GM12878 (cell line): ENCODE data around the gene STRA8. TPM values are rescaled to one million over a fixed set of nuclear protein-coding genes. Genes with fewer than 3 reads are reported as not detected.

Source experiments
- BACH1 ChIP-seq: fragments of 450-650 bp; IDR thresholded peaks from 2 replicates; pipeline ENCODE4 v1.6.1; 2017; ENCODE audit warnings: mild to moderate bottlenecking, borderline replicate concordance
- BHLHE40 ChIP-seq, 2 experiments: fragments of 450-650 bp in 1 of 2; IDR thresholded peaks; 2 replicates each; pipeline ENCODE4 v1.6.1; 2011 to 2017; ENCODE audit warnings: low read depth in 2 of 2, borderline replicate concordance in 1 of 2, improper control_type of control experiment in 1 of 2, low read length in 1 of 2, mild to moderate bottlenecking in 1 of 2
- BMI1 ChIP-seq: fragments of 450-650 bp; IDR thresholded peaks from 2 replicates; pipeline ENCODE4 v1.6.1; 2016; ENCODE audit warnings: mild to moderate bottlenecking, moderate library complexity, borderline replicate concordance
- DPF2 ChIP-seq: fragments of 450-650 bp; IDR thresholded peaks from 2 replicates; pipeline ENCODE4 v1.6.1; 2017; ENCODE audit warnings: mild to moderate bottlenecking
- E2F4 ChIP-seq: IDR thresholded peaks from 2 replicates; pipeline ENCODE4 v1.6.1; 2012; ENCODE audit warnings: low read depth, low read length, improper control_type of control experiment
- GATAD2B ChIP-seq: fragments of 450-650 bp; conservative IDR thresholded peaks from 2 replicates; pipeline ENCODE4 v1.6.1; 2017; ENCODE audit warnings: low read depth, mild to moderate bottlenecking, moderate library complexity
- IRF4 ChIP-seq: IDR thresholded peaks from 2 replicates; pipeline ENCODE4 v1.6.1; 2011; ENCODE audit warnings: low read depth, low read length
- JUNB ChIP-seq: IDR thresholded peaks from 2 replicates; pipeline ENCODE4 v1.6.1; 2016; ENCODE audit warnings: antibody characterized with exemption, mild to moderate bottlenecking
- MEF2A ChIP-seq: IDR thresholded peaks from 2 replicates; pipeline ENCODE4 v1.6.1; 2011; ENCODE audit warnings: low read depth, mild to moderate bottlenecking, low read length, moderate library complexity; ENCODE audit not compliant: insufficient read depth
- MEF2B ChIP-seq: fragments of 450-650 bp; IDR thresholded peaks from 2 replicates; pipeline ENCODE4 v1.6.1; 2018; ENCODE audit warnings: mild to moderate bottlenecking, moderate library complexity; ENCODE audit not compliant: partially characterized antibody, poor library complexity, severe bottlenecking
- NFIC ChIP-seq: IDR thresholded peaks from 2 replicates; pipeline ENCODE4 v1.6.1; 2012; ENCODE audit warnings: low read depth, mild to moderate bottlenecking, inconsistent platforms, low read length, moderate library complexity
- NR2F1 ChIP-seq: fragments of 450-650 bp; conservative IDR thresholded peaks from 2 replicates; pipeline ENCODE4 v1.6.1; 2017; ENCODE audit warnings: mild to moderate bottlenecking
- WRNIP1 ChIP-seq: IDR thresholded peaks from 2 replicates; pipeline ENCODE4 v1.6.1; 2011; ENCODE audit warnings: low read depth, low read length, improper control_type of control experiment, borderline replicate concordance
- ZNF592 ChIP-seq: fragments of 450-650 bp; IDR thresholded peaks from 2 replicates; pipeline ENCODE4 v1.6.1; 2017; ENCODE audit warnings: mild to moderate bottlenecking, moderate library complexity
- polyA plus RNA-seq, 11 experiments: library from polyadenylated mRNA; depleted of rRNA in 4 of 11; unstranded in 6 of 11; stranded (reverse) in 5 of 11; fragments of >200 nt; fragmentation: Nextera tagmentation in 4 of 11; fragmentation: Illumina TruSeq in 1 of 11; extraction: Ambion mirVana in 4 of 11; extraction: Trizol in 1 of 11; gene quantifications; 1 replicate in 1 of 11; 2 replicates in 10 of 11; pipeline versions ENCODE4 v1.2.1 to v1.2.3, GENCODE V29; 2011 to 2016; ENCODE audit warnings: inconsistent platforms in 2 of 11, missing spikeins in 2 of 11, low read depth in 1 of 11
- total RNA-seq, 4 experiments: library from RNA; depleted of rRNA in 3 of 4; stranded (reverse); fragments of >200 nt in 3 of 4; fragmentation: Illumina TruSeq in 1 of 4; extraction: Trizol in 1 of 4; gene quantifications; 2 replicates each; pipeline versions ENCODE4 v1.2.1 to v1.2.3, GENCODE V29; 2013 to 2021
- TF ChIP-seq, protein P1 (sequence below): IDR thresholded peaks from 2 replicates; pipeline ENCODE4 v1.6.1; 2012; ENCODE audit warnings: improper control_type of control experiment, low read depth, low read length; ENCODE audit not compliant: insufficient replicate concordance
- TF ChIP-seq, protein P2 (sequence below): fragments of 150-350 bp; IDR thresholded peaks from 2 replicates; pipeline ENCODE4 v1.6.1; 2016; ENCODE audit warnings: low read depth, low read length

Gene STRA8
- total and polyA plus RNA-seq, 10 of the 15 experiments (the other 5 are each of a cell fraction or from before 2014, with no cell fraction given) = 0.15 TPM; not detected in 9

- TF ChIP-seq NR2F1 (peak; percentile 32; the same call in 1 of the 2 replicates), JUNB (peak; percentile 91), MEF2B (peak; percentile 59), MEF2A (0 out of 2 replicates have a peak, but pooled peaks have one; percentile 6), WRNIP1 (no peak), ZNF592 (0 out of 2 replicates have a peak, but pooled peaks have one; percentile 37), BMI1 (peak; percentile 65; the same call in 1 of the 2 replicates), DPF2 (peak; percentile 92), BHLHE40 (IDR thresholded peaks at IDR 0.05; ENCODE audit: borderline replicate concordance in 1 of 2, low read depth in 2 of 2, low read length in 1 of 2) (peak in 1 of 2 experiments; percentile 28; a peak in 1 of 4 replicates), IRF4 (0 out of 2 replicates have a peak, but pooled peaks have one; percentile 60), E2F4 (no peak), NFIC (peak; percentile 79), GATAD2B (no peak), BACH1 (peak; percentile 69; the same call in 1 of the 2 replicates)
- TF ChIP-seq, protein P1, sequence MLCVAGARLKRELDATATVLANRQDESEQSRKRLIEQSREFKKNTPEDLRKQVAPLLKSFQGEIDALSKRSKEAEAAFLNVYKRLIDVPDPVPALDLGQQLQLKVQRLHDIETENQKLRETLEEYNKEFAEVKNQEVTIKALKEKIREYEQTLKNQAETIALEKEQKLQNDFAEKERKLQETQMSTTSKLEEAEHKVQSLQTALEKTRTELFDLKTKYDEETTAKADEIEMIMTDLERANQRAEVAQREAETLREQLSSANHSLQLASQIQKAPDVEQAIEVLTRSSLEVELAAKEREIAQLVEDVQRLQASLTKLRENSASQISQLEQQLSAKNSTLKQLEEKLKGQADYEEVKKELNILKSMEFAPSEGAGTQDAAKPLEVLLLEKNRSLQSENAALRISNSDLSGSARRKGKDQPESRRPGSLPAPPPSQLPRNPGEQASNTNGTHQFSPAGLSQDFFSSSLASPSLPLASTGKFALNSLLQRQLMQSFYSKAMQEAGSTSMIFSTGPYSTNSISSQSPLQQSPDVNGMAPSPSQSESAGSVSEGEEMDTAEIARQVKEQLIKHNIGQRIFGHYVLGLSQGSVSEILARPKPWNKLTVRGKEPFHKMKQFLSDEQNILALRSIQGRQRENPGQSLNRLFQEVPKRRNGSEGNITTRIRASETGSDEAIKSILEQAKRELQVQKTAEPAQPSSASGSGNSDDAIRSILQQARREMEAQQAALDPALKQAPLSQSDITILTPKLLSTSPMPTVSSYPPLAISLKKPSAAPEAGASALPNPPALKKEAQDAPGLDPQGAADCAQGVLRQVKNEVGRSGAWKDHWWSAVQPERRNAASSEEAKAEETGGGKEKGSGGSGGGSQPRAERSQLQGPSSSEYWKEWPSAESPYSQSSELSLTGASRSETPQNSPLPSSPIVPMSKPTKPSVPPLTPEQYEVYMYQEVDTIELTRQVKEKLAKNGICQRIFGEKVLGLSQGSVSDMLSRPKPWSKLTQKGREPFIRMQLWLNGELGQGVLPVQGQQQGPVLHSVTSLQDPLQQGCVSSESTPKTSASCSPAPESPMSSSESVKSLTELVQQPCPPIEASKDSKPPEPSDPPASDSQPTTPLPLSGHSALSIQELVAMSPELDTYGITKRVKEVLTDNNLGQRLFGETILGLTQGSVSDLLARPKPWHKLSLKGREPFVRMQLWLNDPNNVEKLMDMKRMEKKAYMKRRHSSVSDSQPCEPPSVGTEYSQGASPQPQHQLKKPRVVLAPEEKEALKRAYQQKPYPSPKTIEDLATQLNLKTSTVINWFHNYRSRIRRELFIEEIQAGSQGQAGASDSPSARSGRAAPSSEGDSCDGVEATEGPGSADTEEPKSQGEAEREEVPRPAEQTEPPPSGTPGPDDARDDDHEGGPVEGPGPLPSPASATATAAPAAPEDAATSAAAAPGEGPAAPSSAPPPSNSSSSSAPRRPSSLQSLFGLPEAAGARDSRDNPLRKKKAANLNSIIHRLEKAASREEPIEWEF = no peak
- TF ChIP-seq, protein P2, sequence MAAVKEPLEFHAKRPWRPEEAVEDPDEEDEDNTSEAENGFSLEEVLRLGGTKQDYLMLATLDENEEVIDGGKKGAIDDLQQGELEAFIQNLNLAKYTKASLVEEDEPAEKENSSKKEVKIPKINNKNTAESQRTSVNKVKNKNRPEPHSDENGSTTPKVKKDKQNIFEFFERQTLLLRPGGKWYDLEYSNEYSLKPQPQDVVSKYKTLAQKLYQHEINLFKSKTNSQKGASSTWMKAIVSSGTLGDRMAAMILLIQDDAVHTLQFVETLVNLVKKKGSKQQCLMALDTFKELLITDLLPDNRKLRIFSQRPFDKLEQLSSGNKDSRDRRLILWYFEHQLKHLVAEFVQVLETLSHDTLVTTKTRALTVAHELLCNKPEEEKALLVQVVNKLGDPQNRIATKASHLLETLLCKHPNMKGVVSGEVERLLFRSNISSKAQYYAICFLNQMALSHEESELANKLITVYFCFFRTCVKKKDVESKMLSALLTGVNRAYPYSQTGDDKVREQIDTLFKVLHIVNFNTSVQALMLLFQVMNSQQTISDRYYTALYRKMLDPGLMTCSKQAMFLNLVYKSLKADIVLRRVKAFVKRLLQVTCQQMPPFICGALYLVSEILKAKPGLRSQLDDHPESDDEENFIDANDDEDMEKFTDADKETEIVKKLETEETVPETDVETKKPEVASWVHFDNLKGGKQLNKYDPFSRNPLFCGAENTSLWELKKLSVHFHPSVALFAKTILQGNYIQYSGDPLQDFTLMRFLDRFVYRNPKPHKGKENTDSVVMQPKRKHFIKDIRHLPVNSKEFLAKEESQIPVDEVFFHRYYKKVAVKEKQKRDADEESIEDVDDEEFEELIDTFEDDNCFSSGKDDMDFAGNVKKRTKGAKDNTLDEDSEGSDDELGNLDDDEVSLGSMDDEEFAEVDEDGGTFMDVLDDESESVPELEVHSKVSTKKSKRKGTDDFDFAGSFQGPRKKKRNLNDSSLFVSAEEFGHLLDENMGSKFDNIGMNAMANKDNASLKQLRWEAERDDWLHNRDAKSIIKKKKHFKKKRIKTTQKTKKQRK = no peak
Observed at GRCh38 chr7:135206941-135207391, 26.7 kb upstream of the STRA8 start (continued).
